Kidney (tissue), 14 donors: Measurements from ENCODE around the gene CHML. TPM values are rescaled to one million over a fixed set of nuclear protein-coding genes. Genes with fewer than 3 reads are reported as not detected.
"Not testable (repeated sequence)": the region's sequence is repeated elsewhere in the genome, so short reads cannot be mapped to it uniquely, and the experiment has no call there.

ENCODE experiments used
- DNase-seq, 5 donors: peaks; one replicate each; pipeline ENCODE4 v3.0.0-alpha.2; 2013 to 2020
- FAIRE-seq: peaks from 2 replicates; lab custom pipeline; 2012; peaks lifted over from hg19 to GRCh38; lab: Jason Lieb, UNC
- H3K27ac ChIP-seq, 2 donors: one replicate each; pipeline ENCODE4 v1.7.0; 2013; ENCODE audit warnings: low read depth in 2 of 2, low read length in 2 of 2, inconsistent platforms in 1 of 2
- H3K27me3 ChIP-seq: one replicate; pipeline ENCODE4 v1.7.1; 2013; ENCODE audit warnings: low read length, inconsistent platforms; ENCODE audit not compliant: control insufficient read depth, insufficient read depth
- H3K36me3 ChIP-seq, 3 donors: one replicate each; pipeline versions ENCODE4 v1.7.0 to v1.7.1; 2013; ENCODE audit warnings: low read length in 3 of 3, control low read depth in 1 of 3, inconsistent platforms in 1 of 3; ENCODE audit not compliant: insufficient read depth in 3 of 3, control insufficient read depth in 2 of 3
- H3K4me1 ChIP-seq, 3 donors: one replicate each; pipeline versions ENCODE4 v1.7.0 to v1.7.1; 2013; ENCODE audit warnings: low read length in 3 of 3, inconsistent platforms in 1 of 3, low read depth in 1 of 3; ENCODE audit not compliant: control insufficient read depth in 2 of 3, insufficient read depth in 2 of 3
- H3K4me3 ChIP-seq, 3 donors: one replicate each; pipeline versions ENCODE4 v1.7.0 to v1.8.1; 2013; ENCODE audit warnings: low read length in 3 of 3, control low read depth in 1 of 3, inconsistent platforms in 1 of 3
- H3K9ac ChIP-seq, 3 donors: one replicate each; pipeline versions ENCODE4 v1.7.0 to v1.7.1; 2013; ENCODE audit warnings: low read length in 3 of 3, control low read depth in 1 of 3, inconsistent platforms in 1 of 3
- H3K9me3 ChIP-seq, 3 donors: one replicate each; pipeline versions ENCODE4 v1.7.0 to v1.7.1; 2013; ENCODE audit warnings: low read length in 3 of 3, control low read depth in 1 of 3, inconsistent platforms in 1 of 3; ENCODE audit not compliant: control insufficient read depth in 2 of 3, insufficient read depth in 1 of 3
- CTCF ChIP-seq: IDR thresholded peaks from 3 replicates; pipeline ENCODE4 v1.5.1; 2012; ENCODE audit warnings: mild to moderate bottlenecking, moderate library complexity, borderline replicate concordance; ENCODE audit not compliant: insufficient read depth; ENCODE audit errors: extremely low read depth
- intact Hi-C: fragments of 100-400 bp; cut with DNase I; formaldehyde crosslinking; loops from one replicate; pipeline ENCODE4 v1.11.1; 2022
- polyA plus RNA-seq: library from polyadenylated mRNA; stranded (reverse); fragments of 350-450 nt; fragmentation: Illumina TruSeq; extraction: RNeasy Lipid Tissue Mini Kit (QIAGEN cat#74804); gene quantifications from one replicate; pipeline ENCODE4 v1.2.3, GENCODE V29; 2014; ENCODE audit warnings: low read depth, low replicate concordance; ENCODE audit not compliant: insufficient read depth
- total RNA-seq: library from RNA; stranded (reverse); fragmentation: NEBNext Ultra II Directional; extraction: Animal tissue kit (Norgen Biotek cat#: 25700); gene quantifications from one replicate; pipeline ENCODE4 v1.2.1, GENCODE V29; 2021
- donor health status: control.
- donor health status: control.
- donor health status: control.
- donor health status: control.
- donor health status: control.
- donor health status: DM: yes; HTN: yes; CAD: no.
- donor health status: Normal renal cell carcinoma (clear cell type).

The CHML gene
- total and polyA plus RNA-seq, 2 donors from 2014 or later = 1.8 to 7.3 TPM

GRCh38 chr1:241660424-241660972 lies 20.3 kb upstream of the CHML start:
- H3K9ac ChIP-seq = no peak overlapping the region
- no peaks in the 10 kb centered on the region for H3K4me1 ChIP-seq
- no peak overlapping the region for H3K27ac ChIP-seq
- H3K9me3 ChIP-seq = no peaks in the 10 kb centered on the region
- intact Hi-C loops = no loop called here
- no peak for FAIRE-seq
- no peaks in the 10 kb centered on the region for H3K27me3 ChIP-seq
- DNase-seq = no peak
- no peak for TF ChIP-seq CTCF
- H3K36me3 ChIP-seq = no peaks in the 10 kb centered on the region
- H3K4me3 ChIP-seq = no peak overlapping the region

- intact Hi-C loops, FAIRE-seq, H3K27ac ChIP-seq: not testable (repeated sequence)
These were observed 18.8 kb upstream of the CHML start for GRCh38 chr1:241659016-241659415.

GRCh38 chr1:241658081-241658793 lies 18.1 kb upstream of the CHML start:
- FAIRE-seq = no peak
- Histone ChIP-seq H3K27me3 (no peaks in the 10 kb centered on the region), H3K4me1 (no peaks in the 10 kb centered on the region), H3K9me3 (no peaks in the 10 kb centered on the region), H3K27ac (no peak overlapping the region), H3K36me3 (no peaks in the 10 kb centered on the region), H3K9ac (no peak overlapping the region), H3K4me3 (no peak overlapping the region)
- intact Hi-C loops = no loop called here
- no peak for TF ChIP-seq CTCF
- DNase-seq = no peak

More at GRCh38 chr1:241659016-241659415, 18.8 kb upstream of the CHML start:
- H3K27me3 ChIP-seq, H3K4me3 ChIP-seq, DNase-seq, H3K9me3 ChIP-seq, H3K36me3 ChIP-seq, H3K9ac ChIP-seq, H3K4me1 ChIP-seq: not testable (repeated sequence)

- no peaks in the 10 kb centered on the region for H3K27me3 ChIP-seq
- no peak overlapping the region for H3K27ac ChIP-seq
- no peak overlapping the region for H3K9ac ChIP-seq
- FAIRE-seq (no peak), DNase-seq (no peak)
- TF ChIP-seq CTCF = no peak
- intact Hi-C loops = no loop called here
- no peaks in the 10 kb centered on the region for H3K4me1 ChIP-seq
- no peaks in the 10 kb centered on the region for H3K36me3 ChIP-seq
- H3K4me3 ChIP-seq = no peak overlapping the region
- H3K9me3 ChIP-seq = no peaks in the 10 kb centered on the region
These were observed 14.5 kb upstream of the CHML start for GRCh38 chr1:241654641-241655040.
